Caco-2 (cell line): ENCODE measurements around the gene CIZ1. TPM values are rescaled to one million over a fixed set of nuclear protein-coding genes. Genes with fewer than 3 reads are reported as not detected.

Experiments
- BruUV-seq: library from RNA; stranded (reverse); fragments of 400-500 nt; replicated peaks from 2 replicates; lab custom pipeline; 2021; lab: Mats Ljungman, UMichigan
- CTCF ChIA-PET: fragments of 300-600 bp; sonication (Branson Sonifier 250); formaldehyde crosslinking; loops from one replicate; lab custom pipeline; 2022; ENCODE audit warnings: antibody characterized with exemption; lab: Charles Lee
- POLR2A ChIA-PET: fragments of 300-600 bp; sonication (Branson Sonifier 250); formaldehyde crosslinking; loops from one replicate; lab custom pipeline; 2022; ENCODE audit warnings: antibody characterized with exemption; lab: Charles Lee
- DNase-seq, 2 experiments: peaks; one replicate each; pipeline versions ENCODE4 v3.0.0 to v3.0.0-alpha.2; 2020 to 2022
- H3K27me3 ChIP-seq: replicated peaks from 2 replicates; pipeline ENCODE4 v1.6.0; 2011; ENCODE audit warnings: low read length; ENCODE audit not compliant: control insufficient read depth, insufficient read depth
- H3K36me3 ChIP-seq: 2 replicates; pipeline ENCODE4 v1.5.1; 2011; ENCODE audit warnings: low read length; ENCODE audit not compliant: control insufficient read depth, insufficient read depth
- H3K4me1 ChIP-seq: fragments of 250-450 bp; sonication (Bioruptor Pico); 2 replicates; pipeline ENCODE4 v1.5.1; 2020; ENCODE audit warnings: mild to moderate bottlenecking
- H3K4me3 ChIP-seq: 2 replicates; pipeline ENCODE4 v1.5.1; 2011; ENCODE audit warnings: low read depth, mild to moderate bottlenecking, control low read depth, low read length
- H3K9me3 ChIP-seq: fragments of 250-450 bp; sonication (Bioruptor Pico); 2 replicates; pipeline ENCODE4 v1.5.1; 2020; ENCODE audit warnings: mild to moderate bottlenecking, moderate library complexity
- H3K27ac Mint-ChIP-seq: one replicate; pipeline ENCODE4 v1.8.0; 2022; ENCODE audit warnings: mixed read lengths; ENCODE audit not compliant: unreplicated experiment
- H3K27me3 Mint-ChIP-seq: one replicate; pipeline ENCODE4 v1.8.0; 2022; ENCODE audit warnings: mixed read lengths; ENCODE audit not compliant: insufficient read depth, unreplicated experiment
- H3K36me3 Mint-ChIP-seq: one replicate; pipeline ENCODE4 v1.8.0; 2022; ENCODE audit warnings: mild to moderate bottlenecking, mixed read lengths; ENCODE audit not compliant: insufficient read depth, unreplicated experiment
- H3K4me1 Mint-ChIP-seq: one replicate; pipeline ENCODE4 v1.8.0; 2022; ENCODE audit warnings: low read depth, mixed read lengths; ENCODE audit not compliant: unreplicated experiment
- H3K4me3 Mint-ChIP-seq: one replicate; pipeline ENCODE4 v1.8.0; 2022; ENCODE audit warnings: mild to moderate bottlenecking, moderate library complexity, mixed read lengths; ENCODE audit not compliant: unreplicated experiment
- H3K9me3 Mint-ChIP-seq: one replicate; pipeline ENCODE4 v1.8.0; 2022; ENCODE audit warnings: mixed read lengths; ENCODE audit not compliant: unreplicated experiment
- intact Hi-C: fragments of 100-400 bp; cut with micrococcal nuclease; formaldehyde crosslinking; loops from one replicate; pipeline ENCODE4 v1.10.0; 2022; ENCODE audit not compliant: unreplicated experiment
- total RNA-seq: library from RNA; stranded (reverse); gene quantifications from 2 replicates; pipeline ENCODE4 v1.2.3, GENCODE V29; 2022
- TF ChIP-seq, protein P1 (sequence below), 2 experiments: fragments of 200-600 bp in 1 of 2; IDR thresholded peaks; 1 replicate in 1 of 2; 2 replicates in 1 of 2; pipeline versions ENCODE4 v1.5.1 to v1.8.0; 2011 to 2022; ENCODE audit warnings: antibody characterized with exemption in 1 of 2, control low read depth in 1 of 2, inconsistent platforms in 1 of 2, low read depth in 1 of 2, low read length in 1 of 2, mild to moderate bottlenecking in 1 of 2, moderate library complexity in 1 of 2; ENCODE audit not compliant: insufficient read depth in 1 of 2, severe bottlenecking in 1 of 2, unreplicated experiment in 1 of 2

Gene CIZ1
- total RNA-seq, 1 experiment from 2014 or later = 187 TPM

DNA sequence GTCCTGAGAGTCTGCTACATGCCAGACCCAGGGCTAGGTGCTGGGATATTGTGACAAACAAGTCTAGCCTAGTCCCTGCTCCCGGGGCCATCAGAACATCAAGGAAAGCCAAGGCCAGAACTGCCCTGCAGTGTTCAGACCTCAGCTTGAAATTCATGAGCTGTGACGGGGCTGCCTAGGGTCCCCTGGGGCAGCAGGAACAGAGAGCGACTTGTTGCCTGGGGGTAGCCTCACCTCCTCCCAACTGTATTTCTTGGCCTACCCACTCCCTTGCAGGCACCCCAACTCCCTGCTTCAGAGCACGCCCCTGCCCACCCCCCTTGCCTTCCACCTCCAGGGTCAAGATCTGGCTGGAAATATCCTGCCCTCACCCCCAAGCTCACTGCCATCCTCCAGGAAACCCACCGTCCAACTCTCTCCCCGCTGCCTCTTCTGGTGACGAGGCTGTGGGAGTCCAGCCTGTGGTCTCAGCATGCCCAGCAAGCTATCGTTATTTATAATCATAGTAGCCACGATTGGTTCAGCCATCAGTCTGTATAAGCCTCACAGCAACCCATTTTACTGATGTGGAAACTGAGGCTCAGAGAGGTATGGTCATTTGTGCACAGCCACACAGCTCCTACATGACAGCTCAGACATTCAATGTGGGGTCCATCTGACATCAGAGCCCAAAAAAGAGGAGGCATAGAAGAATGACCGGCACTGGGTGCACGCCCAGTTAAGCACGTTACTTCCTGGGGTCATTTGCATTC lies 22.6 kb upstream of the CIZ1 start:
- H3K4me1 ChIP-seq = peaks cover 15% of the 10 kb centered on the region
- intact Hi-C loops = no loop called here
- Mint-ChIP-seq H3K9me3 (no peaks in the 10 kb centered on the region), H3K27me3 (no peaks in the 10 kb centered on the region), H3K36me3 (peaks cover 5% of the 10 kb centered on the region), H3K4me1 (peaks cover 18% of the 10 kb centered on the region), H3K27ac (no peak overlapping the region), H3K4me3 (no peak overlapping the region)
- DNase-seq = peak in 1 of 2 experiments; percentile 26
- CTCF ChIA-PET = no interaction called here
- no peaks in the 10 kb centered on the region for H3K9me3 ChIP-seq
- no peaks in the 10 kb centered on the region for H3K27me3 ChIP-seq
- no TSS peak for BruUV-seq
- H3K36me3 ChIP-seq = no peaks in the 10 kb centered on the region
- H3K4me3 ChIP-seq = no peak overlapping the region
- TF ChIP-seq, protein P1, sequence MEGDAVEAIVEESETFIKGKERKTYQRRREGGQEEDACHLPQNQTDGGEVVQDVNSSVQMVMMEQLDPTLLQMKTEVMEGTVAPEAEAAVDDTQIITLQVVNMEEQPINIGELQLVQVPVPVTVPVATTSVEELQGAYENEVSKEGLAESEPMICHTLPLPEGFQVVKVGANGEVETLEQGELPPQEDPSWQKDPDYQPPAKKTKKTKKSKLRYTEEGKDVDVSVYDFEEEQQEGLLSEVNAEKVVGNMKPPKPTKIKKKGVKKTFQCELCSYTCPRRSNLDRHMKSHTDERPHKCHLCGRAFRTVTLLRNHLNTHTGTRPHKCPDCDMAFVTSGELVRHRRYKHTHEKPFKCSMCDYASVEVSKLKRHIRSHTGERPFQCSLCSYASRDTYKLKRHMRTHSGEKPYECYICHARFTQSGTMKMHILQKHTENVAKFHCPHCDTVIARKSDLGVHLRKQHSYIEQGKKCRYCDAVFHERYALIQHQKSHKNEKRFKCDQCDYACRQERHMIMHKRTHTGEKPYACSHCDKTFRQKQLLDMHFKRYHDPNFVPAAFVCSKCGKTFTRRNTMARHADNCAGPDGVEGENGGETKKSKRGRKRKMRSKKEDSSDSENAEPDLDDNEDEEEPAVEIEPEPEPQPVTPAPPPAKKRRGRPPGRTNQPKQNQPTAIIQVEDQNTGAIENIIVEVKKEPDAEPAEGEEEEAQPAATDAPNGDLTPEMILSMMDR (IDR thresholded peaks at IDR 0.05; ENCODE audit: insufficient read depth in 1 of 2, low read depth in 1 of 2, low read length in 1 of 2, severe bottlenecking in 1 of 2, unreplicated experiment in 1 of 2) = no peak
- POLR2A ChIA-PET = no interaction called here

DNA sequence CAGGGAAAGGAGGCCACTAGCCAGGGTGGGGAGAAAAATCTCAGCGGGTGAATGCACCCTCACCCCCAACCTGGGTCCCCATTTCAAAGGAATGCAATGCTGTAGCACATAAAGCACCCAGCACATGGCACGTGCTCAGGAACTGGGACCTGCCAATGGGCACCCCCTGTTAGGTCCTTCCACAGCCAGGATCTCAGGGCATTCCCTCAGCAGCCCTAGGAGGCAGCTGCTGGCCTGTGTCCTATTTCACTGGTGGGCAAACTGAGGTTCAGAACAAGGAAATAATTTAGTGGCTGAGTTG lies 20.6 kb upstream of the CIZ1 start:
- POLR2A ChIA-PET = no interaction called here
- intact Hi-C loops = no loop called here
- BruUV-seq = no TSS peak

DNA sequence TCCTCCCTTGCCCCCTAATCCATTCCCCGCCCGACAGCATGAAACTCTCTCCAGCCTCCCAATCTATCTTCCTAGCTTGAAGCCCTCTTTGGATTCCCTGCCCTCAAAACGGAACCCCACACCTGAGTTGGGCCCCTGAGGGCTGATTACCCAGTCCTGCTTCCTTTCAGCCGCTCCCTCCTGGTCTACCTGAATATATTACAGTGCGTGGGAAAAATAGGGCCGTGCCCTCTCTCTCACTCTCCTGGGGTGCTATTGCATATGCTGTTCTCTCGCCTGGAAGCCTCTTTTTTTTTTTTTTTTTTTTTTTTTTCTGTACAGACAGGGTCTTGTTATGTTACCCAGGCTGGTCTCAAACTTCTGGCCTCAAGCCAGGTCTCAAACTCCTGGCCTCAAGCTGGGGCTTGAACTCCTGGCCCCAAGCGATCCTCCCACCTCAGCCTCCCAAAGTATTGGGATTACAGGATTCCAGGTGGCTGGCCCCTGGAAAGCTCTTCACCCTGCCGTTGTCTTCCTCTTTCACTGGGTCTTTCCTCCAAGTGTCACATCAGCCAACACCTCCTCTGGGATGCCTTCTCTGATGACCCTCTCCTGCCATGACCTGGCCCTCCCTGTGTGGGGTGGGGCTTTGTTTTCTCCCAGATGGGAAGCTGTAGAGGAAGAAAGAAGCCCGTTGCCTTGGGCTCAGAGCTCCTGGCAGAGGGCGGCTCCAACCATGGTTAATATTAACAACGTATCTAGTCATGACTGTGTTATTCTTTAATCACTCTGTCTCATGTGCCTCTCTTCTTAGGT lies 20.0 kb upstream of the CIZ1 start:
- Mint-ChIP-seq H3K27ac (no peak overlapping the region), H3K9me3 (no peaks in the 10 kb centered on the region), H3K27me3 (no peaks in the 10 kb centered on the region), H3K4me1 (peaks cover 8% of the 10 kb centered on the region), H3K36me3 (no peaks in the 10 kb centered on the region), H3K4me3 (no peak overlapping the region)
- Histone ChIP-seq H3K27me3 (no peaks in the 10 kb centered on the region), H3K4me1 (peaks cover 7% of the 10 kb centered on the region), H3K36me3 (no peaks in the 10 kb centered on the region), H3K4me3 (no peak overlapping the region), H3K9me3 (no peaks in the 10 kb centered on the region)
- ChIA-PET POLR2A (no interaction called here), CTCF (interaction anchor here (0.7 kb wide), 1 partner anchor 18 kb away, joined by 3 read pairs; no protein-coding TSS in a partner anchor)
- no TSS peak for BruUV-seq
- intact Hi-C loops = no loop called here
- peak in 1 of 2 experiments; percentile 37 for DNase-seq
- TF ChIP-seq, protein P1 (IDR thresholded peaks at IDR 0.05; ENCODE audit: insufficient read depth in 1 of 2, low read depth in 1 of 2, low read length in 1 of 2, severe bottlenecking in 1 of 2, unreplicated experiment in 1 of 2) = no peak

More for the DNA sequence above, 20.6 kb upstream of the CIZ1 start:
- peaks cover 7% of the 10 kb centered on the region for H3K4me1 ChIP-seq
- H3K36me3 Mint-ChIP-seq = no peaks in the 10 kb centered on the region
- no peaks in the 10 kb centered on the region for H3K9me3 Mint-ChIP-seq
- H3K4me3 Mint-ChIP-seq = no peak overlapping the region
- peaks cover 8% of the 10 kb centered on the region for H3K4me1 Mint-ChIP-seq
- no peaks in the 10 kb centered on the region for H3K36me3 ChIP-seq
- TF ChIP-seq, protein P1 (IDR thresholded peaks at IDR 0.05; ENCODE audit: insufficient read depth in 1 of 2, low read depth in 1 of 2, low read length in 1 of 2, severe bottlenecking in 1 of 2, unreplicated experiment in 1 of 2) = no peak
- no peaks in the 10 kb centered on the region for H3K27me3 Mint-ChIP-seq
- no peaks in the 10 kb centered on the region for H3K9me3 ChIP-seq
- no peak for DNase-seq
- H3K27me3 ChIP-seq = no peaks in the 10 kb centered on the region
- no peak overlapping the region for H3K27ac Mint-ChIP-seq
- H3K4me3 ChIP-seq = no peak overlapping the region
- CTCF ChIA-PET = no interaction called here
